GM18861 (cell line): ENCODE measurements around the gene SCCPDH.
A peak's percentile ranks its signal among the peaks of the same experiment; 100 is the strongest.

Experiments
- ATAC-seq: cut with Tn5 transposase; IDR thresholded peaks from one replicate; pipeline ENCODE4 v1.9.1; 2021; ENCODE audit not compliant: unreplicated experiment

SCCPDH gene

GRCh38 chr1:246784621-246785493 is 60.6 kb downstream of the SCCPDH start:
- peak; percentile 58 for ATAC-seq

DNA sequence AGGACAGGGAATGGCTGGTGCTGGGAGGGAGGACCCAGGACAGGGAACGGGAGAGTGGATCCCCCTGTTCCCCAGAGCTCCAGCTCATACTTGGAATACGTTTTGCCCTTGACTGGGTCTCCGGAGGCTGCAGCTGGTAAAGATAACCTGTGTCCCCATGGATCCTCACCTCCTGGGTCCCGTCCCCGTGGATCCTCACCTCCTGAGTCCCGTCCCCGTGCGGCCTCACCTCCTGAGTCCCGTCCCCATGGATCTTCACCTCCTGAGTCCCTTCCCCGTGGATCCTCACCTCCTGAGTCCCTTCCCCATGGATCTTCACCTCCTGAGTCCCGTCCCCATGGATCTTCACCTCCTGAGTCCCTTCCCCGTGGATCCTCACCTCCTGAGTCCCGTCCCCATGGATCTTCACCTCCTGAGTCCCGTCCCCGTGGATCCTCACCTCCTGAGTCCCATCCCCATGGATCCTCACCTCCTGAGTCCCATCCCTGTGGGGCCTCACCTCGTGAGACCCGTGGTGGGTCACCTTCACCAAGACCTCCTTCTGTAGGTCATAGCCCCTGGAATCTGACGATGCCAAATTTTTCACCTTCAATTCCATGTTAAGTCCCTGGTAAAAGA is 61.4 kb downstream of the SCCPDH start:
- no peak for ATAC-seq

DNA sequence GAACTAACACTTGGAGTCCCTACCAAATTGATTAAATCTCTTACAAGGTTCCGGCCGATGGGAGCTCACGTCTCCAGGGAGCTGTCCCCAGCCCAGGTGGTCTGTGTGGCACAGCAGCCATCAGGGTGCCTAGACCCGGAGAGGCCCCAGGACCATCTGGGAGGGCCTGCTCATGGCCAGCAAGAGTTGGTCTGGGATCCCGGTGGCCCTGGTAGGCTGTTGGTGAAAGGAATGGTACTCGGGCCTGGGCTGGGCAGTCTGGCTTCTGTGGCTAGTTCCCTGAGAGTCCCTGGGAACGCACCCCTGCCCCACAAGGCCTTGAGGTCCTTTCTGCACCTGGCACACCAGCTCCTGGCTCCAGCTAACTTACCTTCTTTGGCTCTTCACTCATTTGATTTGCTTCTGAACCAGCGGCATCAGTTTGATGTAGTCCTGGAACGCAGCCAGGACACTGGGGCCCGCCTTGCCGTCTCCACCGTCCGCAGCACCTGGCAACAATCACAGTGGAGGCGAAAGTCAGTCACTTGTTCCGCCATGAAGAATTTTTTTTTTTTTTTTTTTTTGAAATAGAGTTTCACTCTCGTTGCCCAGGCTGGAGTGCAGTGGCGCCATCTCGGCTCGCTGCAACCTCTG is 62.5 kb downstream of the SCCPDH start:
- no peak for ATAC-seq

DNA sequence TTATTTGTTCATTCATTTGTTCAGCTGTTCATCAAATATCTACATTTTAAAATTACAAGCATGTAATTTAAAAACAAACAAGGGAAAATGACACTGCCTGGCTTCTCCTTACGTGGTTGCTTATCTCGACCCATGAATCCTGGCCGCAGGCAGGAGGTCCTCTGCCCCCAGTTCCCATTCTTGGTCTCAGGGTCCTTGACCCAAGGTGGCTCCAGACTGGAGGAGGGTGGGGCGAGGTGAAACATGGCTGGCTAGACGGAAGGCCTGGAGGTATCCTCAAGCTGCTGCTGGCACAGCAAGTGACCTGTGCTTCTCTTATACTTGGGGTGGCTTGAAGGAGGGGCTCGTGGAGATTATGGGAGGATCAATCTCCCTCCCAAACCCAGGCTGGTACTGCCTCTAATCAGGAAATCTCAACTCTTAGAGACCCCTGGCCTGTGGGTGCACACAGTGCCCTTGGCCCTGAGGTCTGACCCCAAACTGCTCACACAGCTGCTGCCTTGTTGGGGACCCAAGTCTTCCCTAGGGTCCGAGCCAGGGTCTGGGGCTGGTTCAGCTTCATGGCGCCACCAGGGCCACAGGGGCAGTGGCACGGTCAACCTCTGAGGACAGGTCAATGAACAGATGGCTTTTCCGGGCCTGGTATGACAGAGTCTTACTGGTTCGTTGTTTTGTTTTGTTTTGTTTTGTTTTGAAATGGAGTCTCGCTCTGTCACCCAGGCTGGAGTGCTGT is 63.7 kb downstream of the SCCPDH start:
- no peak for ATAC-seq

DNA sequence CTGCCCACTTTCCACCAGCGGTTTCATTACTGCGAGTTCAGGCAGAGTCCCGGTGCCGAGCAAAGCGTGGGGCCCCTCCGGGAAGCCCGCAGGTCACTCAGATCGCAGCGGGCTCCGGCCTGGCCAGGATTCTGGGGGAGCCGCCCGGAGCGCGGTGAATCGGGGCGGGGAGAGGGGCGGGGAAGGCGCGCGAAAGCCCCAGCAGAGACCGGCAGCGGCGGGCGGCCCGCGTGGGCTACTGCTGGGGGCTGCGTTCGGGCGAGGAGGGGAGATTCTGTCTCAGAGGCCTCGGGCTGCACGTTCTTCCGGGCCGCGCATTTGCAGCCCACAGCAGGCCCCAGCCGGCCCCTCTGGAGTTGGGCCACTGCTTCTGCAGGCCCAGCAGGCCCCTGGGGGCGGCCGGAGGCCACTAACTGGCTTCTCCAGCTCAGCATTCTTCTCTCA is 64.7 kb downstream of the SCCPDH start:
- no peak for ATAC-seq

- no peak for ATAC-seq
Measured at GRCh38 chr1:246789454-246790339, 65.5 kb downstream of the SCCPDH start.

- ATAC-seq: no peak
Measured at GRCh38 chr1:246790364-246790763, 66.2 kb downstream of the SCCPDH start.

DNA sequence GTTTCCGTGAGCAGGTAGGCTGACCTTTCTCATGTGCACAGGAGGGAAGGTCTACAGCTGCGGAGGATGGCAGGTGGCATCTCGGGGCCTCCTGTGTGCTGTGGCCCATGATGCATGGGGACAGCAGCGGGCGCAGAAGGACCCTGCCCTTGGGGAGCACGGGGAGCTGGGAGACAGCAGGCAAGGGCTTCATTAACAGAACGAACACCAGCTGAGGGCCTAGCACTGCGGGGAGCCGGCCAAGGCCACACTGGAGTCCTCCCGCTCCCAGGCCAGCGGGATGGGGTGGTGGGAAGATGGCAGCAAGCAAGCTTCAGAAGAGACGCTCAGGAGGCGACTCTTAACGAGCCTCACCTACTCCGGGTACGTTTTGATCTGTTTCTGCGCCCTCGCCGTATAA is 66.6 kb downstream of the SCCPDH start:
- no peak for ATAC-seq

DNA sequence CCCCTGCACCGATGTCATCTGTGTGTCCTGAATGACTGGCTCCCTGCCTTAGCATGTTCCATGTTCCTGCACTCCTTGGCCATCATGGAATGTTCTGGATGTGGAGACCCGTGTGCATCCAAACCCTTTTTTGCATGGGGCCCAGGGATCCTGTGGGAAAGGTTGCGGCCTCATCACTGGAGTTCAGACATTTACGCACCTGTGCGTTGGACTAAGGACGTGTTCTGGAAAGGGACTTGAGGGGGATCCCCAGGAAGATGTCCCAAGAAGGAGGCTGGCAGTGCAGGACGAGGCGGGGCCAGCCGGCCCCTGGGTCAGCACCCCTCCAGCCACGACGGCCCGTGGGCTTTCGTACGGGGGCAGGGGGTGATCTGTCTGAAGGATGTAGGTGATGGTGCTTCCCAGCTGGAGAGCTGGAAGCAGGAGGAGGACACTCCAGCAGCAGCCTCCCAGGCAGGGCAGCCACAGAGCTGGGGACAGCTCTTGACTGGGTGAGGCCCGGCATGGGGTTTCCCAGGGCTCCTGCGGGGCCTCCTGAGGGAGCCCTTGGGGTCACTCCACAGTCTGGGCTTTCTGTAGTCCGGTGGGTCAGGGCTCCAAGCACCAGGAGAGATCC is 67.2 kb downstream of the SCCPDH start:
- no peak for ATAC-seq

GRCh38 chr1:246792603-246793002 is 68.4 kb downstream of the SCCPDH start:
- no peak for ATAC-seq

DNA sequence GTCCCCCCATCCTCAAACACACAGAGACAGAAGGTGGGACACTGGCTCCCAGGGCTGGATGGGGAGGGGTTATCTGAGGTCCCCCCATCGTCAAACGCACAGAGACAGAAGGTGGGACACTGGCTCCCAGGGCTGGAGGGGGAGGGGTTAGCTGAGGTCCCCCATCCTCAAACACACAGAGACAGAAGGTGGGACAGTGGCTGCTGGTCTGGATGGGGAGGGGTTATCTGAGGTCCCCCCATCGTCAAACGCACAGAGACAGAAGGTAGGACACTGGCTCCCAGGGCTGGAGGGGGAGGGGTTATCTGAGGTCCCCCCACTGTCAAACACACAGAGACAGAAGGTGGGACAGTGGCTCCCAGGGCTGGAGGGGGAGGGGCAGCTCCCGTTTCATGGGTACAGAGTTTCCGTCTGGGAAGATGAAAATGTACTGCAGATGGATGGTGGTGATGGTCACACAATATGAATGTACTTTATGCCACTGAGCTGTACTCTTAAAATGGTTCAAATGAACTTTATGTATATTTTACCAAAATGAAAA is 69.2 kb downstream of the SCCPDH start:
- ATAC-seq: no peak

- ATAC-seq: no peak
Measured at GRCh38 chr1:246794048-246794827, 70.0 kb downstream of the SCCPDH start.

- no peak for ATAC-seq
Measured at GRCh38 chr1:246794828-246795671, 70.8 kb downstream of the SCCPDH start.

GRCh38 chr1:246795906-246796694 is 71.9 kb downstream of the SCCPDH start:
- no peak for ATAC-seq

GRCh38 chr1:246797157-246797556 is 72.9 kb downstream of the SCCPDH start:
- no peak for ATAC-seq

GRCh38 chr1:246797597-246797996 is 73.4 kb downstream of the SCCPDH start:
- ATAC-seq: no peak

GRCh38 chr1:246798107-246798506 is 73.9 kb downstream of the SCCPDH start:
- no peak for ATAC-seq
